GM23338 (cell line): ENCODE measurements around the gene SBF2.

Source experiments
- CTCF ChIP-seq, 2 experiments: fragments of 200-600 bp in 1 of 2; sonication (generic) in 1 of 2; conservative IDR thresholded peaks; 2 replicates each; pipeline versions ENCODE4 v1.5.1 to v1.6.1; 2016 to 2017; ENCODE audit warnings: antibody characterized with exemption in 2 of 2, low read depth in 2 of 2, mild to moderate bottlenecking in 2 of 2, moderate library complexity in 1 of 2
- EZH2 ChIP-seq: fragments of 200-600 bp; sonication (generic); IDR thresholded peaks from one replicate; pipeline ENCODE4 v1.8.0; 2017; ENCODE audit warnings: antibody characterized with exemption, mild to moderate bottlenecking, low read depth; ENCODE audit not compliant: unreplicated experiment
- EZH2phosphoT487 ChIP-seq: fragments of 200-600 bp; sonication (generic); IDR thresholded peaks from one replicate; pipeline ENCODE4 v1.8.1; 2018; ENCODE audit warnings: antibody characterized with exemption; ENCODE audit not compliant: unreplicated experiment
- JUNB ChIP-seq: IDR thresholded peaks from one replicate; pipeline ENCODE4 v1.6.1; 2016; ENCODE audit warnings: antibody characterized with exemption; ENCODE audit not compliant: unreplicated experiment
- NANOG ChIP-seq: IDR thresholded peaks from 2 replicates; pipeline ENCODE4 v1.6.1; 2016; ENCODE audit warnings: antibody characterized with exemption, borderline replicate concordance
- POLR2AphosphoS5 ChIP-seq: IDR thresholded peaks from 2 replicates; pipeline ENCODE4 v1.6.1; 2016; ENCODE audit warnings: antibody characterized with exemption, low read depth
- REST ChIP-seq: IDR thresholded peaks from one replicate; pipeline ENCODE4 v1.6.1; 2018; ENCODE audit warnings: antibody characterized with exemption; ENCODE audit not compliant: unreplicated experiment
- STAT1 ChIP-seq: IDR thresholded peaks from one replicate; pipeline ENCODE4 v1.6.1; 2016; ENCODE audit warnings: antibody characterized with exemption; ENCODE audit not compliant: unreplicated experiment
- ZNF114 ChIP-seq: fragments of 250-450 bp; sonication (Bioruptor Pico); IDR thresholded peaks from 2 replicates; pipeline ENCODE4 v1.5.0; 2020; ENCODE audit warnings: mild to moderate bottlenecking, moderate library complexity
- TF ChIP-seq, protein P1 (sequence below): IDR thresholded peaks from 2 replicates; pipeline ENCODE4 v1.6.1; 2016; ENCODE audit warnings: antibody characterized with exemption

- TF ChIP-seq POLR2AphosphoS5 (no peak), CTCF (conservative IDR thresholded peaks at IDR 0.05; ENCODE audit: low read depth in 2 of 2) (no peak), EZH2 (no peak), JUNB (no peak), EZH2phosphoT487 (no peak), STAT1 (no peak), NANOG (no peak), ZNF114 (CRISPR knock-in tag) (no peak), REST (no peak)
- TF ChIP-seq, protein P1, sequence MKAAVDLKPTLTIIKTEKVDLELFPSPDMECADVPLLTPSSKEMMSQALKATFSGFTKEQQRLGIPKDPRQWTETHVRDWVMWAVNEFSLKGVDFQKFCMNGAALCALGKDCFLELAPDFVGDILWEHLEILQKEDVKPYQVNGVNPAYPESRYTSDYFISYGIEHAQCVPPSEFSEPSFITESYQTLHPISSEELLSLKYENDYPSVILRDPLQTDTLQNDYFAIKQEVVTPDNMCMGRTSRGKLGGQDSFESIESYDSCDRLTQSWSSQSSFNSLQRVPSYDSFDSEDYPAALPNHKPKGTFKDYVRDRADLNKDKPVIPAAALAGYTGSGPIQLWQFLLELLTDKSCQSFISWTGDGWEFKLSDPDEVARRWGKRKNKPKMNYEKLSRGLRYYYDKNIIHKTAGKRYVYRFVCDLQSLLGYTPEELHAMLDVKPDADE = no peak
These were observed 541.0 kb downstream of the SBF2 start for GRCh38 chr11:9753021-9753420.
